Measurements from ENCODE around the gene ZSCAN22.
"Not testable (repeated sequence)": the region's sequence is repeated elsewhere in the genome, so short reads cannot be mapped to it uniquely, and the experiment has no call there.

Gene ZSCAN22

GRCh38 chr19:58326914-58327726 lies at the start of gene ZSCAN22:
Gene ZSCAN22, plus strand, starts transcription at chr19:58326994. Its CDS starts 7,809 bp downstream, at chr19:58334803.
- peak; percentile 90 for DNase-seq

- no peak for DNase-seq
Observed at GRCh38 chr19:58277197-58277596, 49.6 kb upstream of the ZSCAN22 start.

- DNase-seq, result no peak
Observed at GRCh38 chr19:58277748-58278540, 48.9 kb upstream of the ZSCAN22 start.

- peak; percentile 96 for DNase-seq
Observed at GRCh38 chr19:58278541-58279041, 48.2 kb upstream of the ZSCAN22 start, which contains the start of gene ZNF8. Gene ZNF8, plus strand, starts transcription at chr19:58278955. Its CDS starts 127 bp downstream, at chr19:58279082.

DNA sequence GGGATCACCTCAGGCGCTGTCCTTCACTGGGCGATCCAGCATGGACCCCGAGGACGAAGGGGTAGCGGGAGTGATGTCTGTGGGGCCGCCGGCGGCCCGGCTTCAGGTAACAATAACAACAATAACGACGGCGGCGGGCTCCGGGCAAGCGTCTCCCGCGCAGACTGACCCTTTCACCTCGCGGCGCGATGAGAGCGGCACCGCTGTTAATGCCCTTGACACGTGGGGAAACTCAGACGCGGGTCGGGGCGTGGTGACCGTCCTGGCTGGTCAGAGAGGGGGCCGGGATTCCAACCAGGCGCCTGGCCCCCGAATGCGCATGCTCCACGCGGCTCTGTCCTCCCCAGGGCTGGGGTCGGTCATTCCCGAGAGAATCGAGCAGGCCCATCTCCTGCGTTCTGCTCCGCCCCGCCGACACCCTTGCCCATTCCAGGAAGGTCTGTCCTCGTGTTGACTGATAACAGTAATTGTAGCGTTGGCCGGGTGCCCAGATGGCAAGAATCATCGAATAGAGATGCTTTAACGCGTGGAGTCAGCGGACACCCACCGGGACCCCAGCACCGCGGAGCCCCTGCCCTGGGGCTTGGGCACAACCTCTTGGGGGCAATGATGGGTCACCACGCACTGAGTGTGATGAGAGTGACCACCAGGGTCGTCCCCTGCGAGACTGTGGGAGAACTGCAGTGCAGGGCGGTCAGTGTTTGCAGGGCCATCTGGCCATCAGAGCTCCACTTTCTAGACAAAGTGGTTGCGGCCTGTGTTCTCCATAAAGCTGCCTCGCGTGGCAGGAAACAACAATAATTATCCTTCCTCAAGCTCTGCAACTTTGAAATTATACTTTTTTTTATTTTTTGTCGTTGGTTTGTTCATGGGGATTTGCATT lies 47.5 kb upstream of the ZSCAN22 start:
- peak; percentile 52 for DNase-seq

DNA sequence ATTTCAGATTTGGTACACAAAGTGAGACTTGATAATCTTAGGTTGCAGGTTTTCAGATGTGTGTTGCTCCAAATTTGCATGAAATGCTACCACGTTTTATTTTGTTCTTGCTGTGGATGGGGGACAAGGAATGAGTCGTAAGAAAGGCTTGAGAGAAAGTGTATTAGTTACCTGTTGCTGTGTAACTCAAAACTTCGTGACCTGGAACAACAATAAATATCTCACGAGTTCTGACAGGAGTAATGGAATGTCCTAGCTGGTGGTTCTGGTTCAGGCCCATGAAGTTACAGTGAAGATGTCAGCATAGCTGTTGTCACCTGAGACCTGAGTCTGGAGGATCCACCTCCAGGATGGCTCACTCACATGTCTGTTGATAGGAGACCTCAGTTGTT lies 46.9 kb upstream of the ZSCAN22 start:
- no peak for DNase-seq

GRCh38 chr19:58284199-58284598 lies 42.6 kb upstream of the ZSCAN22 start:
- no peak for DNase-seq

- no peak for DNase-seq
Observed at GRCh38 chr19:58291943-58292342, 34.9 kb upstream of the ZSCAN22 start.

DNA sequence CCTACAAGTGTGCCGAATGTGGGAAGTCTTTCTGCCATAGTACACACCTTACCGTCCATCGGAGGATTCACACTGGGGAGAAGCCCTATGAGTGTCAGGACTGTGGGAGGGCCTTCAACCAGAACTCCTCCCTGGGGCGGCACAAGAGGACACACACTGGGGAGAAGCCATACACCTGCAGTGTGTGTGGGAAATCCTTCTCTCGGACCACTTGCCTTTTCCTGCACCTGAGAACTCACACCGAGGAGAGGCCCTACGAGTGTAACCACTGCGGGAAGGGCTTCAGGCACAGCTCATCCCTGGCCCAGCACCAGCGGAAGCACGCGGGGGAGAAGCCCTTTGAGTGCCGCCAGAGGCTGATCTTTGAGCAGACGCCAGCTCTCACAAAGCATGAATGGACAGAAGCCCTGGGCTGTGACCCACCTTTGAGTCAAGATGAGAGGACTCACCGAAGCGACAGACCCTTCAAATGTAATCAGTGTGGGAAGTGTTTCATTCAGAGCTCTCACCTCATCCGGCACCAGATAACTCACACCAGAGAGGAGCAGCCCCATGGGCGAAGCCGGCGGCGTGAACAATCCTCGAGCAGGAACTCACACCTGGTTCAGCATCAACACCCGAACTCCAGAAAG lies 31.9 kb upstream of the ZSCAN22 start:
- no peak for DNase-seq

GRCh38 chr19:58296104-58296503 lies 30.7 kb upstream of the ZSCAN22 start:
- DNase-seq, result no peak

DNA sequence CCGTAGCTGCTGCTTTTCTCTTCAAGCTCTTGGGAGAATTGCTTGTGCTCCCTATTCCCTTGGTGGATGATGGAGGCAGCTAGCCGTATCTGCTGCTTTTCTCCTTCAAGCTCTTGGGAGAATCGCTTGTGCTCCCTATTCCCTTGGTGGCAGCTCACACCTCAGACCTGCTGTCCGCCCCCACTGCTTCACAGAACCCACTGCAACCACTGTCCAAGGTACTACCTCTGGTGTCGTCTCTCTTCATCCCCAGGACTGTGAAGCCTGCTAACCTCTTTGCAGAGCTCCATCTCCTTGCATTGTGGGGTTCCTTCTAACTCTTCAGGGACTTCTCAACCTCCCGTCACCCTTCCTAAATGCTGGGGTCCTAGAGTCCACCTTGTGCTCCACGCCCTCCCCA lies 26.2 kb upstream of the ZSCAN22 start:
- no peak for DNase-seq

DNA sequence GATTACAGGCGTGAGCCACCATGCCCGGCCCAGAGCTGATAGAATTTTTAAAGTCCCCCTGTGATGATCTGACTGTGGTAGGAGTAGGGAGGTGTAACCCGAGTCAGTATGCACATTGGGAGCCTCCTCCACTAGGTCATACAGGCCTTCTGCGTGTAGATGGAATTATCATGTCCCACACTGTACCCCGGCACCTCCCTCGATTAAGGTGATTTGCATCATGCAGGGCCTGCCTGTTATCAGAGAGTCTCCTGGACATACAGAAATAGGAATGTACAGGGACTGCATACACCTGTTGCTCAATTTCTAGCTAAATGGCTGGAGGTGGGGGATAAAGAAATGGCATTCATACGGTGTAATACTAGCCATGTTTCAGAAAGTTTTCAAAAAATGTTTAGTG lies 22.5 kb upstream of the ZSCAN22 start:
- no peak for DNase-seq

DNA sequence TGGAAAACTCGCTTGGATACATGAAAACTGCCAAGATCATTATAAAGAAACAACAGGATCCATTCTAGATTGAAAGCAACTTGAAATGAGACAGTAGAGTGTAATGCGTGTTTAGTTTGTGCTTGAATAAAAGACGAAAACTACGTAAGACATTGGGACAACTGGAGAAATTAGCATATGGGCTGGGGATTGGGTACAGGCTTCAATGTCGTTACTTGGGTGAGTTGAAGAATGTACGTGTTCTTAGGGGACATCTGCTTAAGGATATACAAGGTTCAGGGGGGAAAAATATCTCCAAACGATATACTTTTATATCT lies 22.1 kb upstream of the ZSCAN22 start:
- DNase-seq, result no peak

DNA sequence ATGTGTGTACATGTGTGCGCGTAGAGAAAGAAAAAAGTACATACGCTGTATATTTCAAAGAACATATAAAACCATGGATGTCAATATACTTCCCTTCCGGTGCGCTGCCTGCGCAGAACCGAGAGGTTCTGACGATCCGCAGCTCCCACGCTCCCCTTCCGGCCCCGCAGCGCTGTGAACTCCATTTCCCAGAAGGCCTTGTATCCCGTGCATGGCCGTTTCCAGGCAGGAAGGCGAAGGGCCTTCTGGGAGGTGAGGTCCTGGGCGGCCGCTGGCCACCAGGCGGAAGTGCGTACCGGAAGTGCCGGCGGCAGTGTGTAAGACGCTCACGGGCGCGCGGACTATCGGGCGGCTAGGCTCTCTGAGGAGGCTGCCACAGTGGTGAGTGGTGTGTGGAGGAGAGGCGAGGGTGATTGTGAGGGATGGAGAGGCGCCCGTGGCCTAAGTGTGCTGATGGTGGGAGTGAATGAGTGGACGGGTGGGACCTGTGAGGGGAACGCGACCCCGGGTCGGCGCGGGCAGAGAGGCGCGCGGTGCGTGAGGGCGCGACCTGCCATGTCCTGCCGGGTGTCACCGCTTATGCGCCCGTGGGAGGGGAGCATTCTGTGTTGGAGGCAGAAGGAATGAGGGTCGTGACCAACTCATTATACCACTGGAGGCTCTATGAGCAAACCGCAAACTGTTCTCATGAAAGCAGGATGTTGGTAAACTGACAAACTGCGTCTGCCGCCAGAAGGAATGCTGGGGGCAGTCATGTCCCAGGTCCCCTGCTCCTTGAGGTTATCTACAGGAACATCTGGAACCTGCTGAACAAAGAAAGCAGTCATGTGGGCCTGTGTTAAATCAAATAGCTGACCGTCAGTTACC lies 21.5 kb upstream of the ZSCAN22 start, which contains the start of gene ERVK3-1:
Gene ERVK3-1, plus strand, starts transcription at position 313 of the 867 bp plus-strand sequence. CDS start 6,792 bp downstream, outside the sequence.
- DNase-seq, result peak; percentile 97

- no peak for DNase-seq
Observed at GRCh38 chr19:58305932-58306323, 20.9 kb upstream of the ZSCAN22 start.

DNA sequence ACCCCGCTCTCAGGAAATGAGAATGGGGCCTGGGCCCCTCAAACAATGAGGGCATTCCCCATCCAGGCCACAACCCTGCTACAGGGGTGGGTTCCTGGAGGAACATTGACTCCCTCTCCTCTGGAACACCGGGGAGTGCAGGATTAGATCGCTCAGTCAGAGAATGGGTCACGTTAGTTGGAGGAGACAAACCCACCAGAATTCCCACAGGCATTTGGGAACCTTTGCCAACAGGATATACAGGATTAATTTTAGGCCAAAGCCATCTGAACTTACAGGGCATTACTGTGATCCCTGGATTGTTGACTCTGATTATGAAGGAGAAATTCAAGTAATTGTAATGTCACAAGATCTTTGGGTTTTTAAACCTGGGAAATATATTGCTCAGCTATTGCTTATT lies 19.1 kb upstream of the ZSCAN22 start:
- DNase-seq, result no peak

DNA sequence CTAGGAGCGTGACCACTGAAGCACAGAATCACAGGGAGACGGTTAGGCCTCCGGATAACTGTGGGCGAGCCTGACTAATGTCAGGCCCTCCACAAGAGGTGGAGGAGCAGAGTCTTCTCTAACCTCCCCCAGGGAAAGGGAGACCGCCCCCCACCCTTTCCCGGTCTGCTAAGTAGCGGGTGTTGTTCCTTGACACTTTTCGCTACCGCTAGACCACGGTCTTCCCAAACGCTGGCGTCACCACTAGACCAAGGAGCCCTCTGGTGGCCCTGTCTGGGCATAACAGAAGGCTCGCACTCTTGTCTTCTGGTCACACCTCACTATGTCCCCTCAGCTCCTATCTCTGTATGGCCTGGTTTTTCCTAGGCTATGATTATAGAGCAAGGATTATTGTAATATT lies 16.1 kb upstream of the ZSCAN22 start:
- not testable (repeated sequence) for DNase-seq

DNA sequence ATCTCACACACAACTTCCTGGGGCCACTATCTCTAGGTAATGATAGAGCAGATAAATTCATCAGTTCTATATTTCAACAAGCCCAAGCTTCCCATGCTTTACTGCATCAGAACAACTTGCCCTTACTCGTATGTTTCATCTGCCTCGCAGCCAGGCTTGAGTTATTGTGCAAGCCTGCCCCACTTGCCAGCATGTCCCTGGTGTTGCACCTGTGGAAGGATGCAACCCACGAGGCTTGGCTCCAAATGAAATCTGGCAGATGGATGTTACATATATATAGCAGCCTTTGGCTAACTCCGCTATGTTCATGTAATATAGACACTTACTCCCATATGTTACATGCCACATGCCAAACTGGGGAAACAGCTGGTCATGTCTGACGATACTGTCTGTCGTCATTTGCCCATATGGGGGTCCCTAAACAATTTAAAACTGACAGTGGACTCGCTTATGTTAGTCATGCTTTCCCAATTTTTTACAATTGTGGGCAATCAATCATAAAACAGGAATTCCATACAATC lies 15.4 kb upstream of the ZSCAN22 start:
- DNase-seq, result no peak

- no peak for DNase-seq
Observed at GRCh38 chr19:58315580-58315979, 11.2 kb upstream of the ZSCAN22 start.

- no peak for DNase-seq
Observed at GRCh38 chr19:58317476-58318072, 9.2 kb upstream of the ZSCAN22 start.

DNA sequence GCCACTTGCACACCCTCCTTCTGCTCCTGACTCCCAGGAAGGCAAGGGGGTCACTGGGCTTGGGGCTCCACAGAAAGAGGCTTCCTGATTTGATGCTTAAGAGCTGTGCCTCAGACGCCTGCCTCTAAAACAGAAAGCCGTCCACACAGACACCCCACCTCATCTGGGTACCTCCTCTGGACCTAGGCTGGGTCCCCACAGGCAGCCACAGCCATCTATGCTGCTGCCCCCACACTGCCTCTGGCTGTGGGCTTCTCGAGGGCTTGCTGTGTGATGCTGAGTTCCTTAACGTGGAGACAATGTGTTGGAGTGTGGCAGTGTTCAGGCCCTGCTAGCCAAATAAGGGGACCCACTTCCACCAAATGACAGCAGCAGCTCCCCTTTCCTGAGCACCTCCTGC lies 8.5 kb upstream of the ZSCAN22 start:
- DNase-seq, result no peak

Measured in NCI-H2029 (cell line).